Measurements from ENCODE around the gene CELA1. TPM values are rescaled to one million over a fixed set of nuclear protein-coding genes. Genes with fewer than 3 reads are reported as not detected.

CELA1 gene
- total and polyA plus RNA-seq, 9 donors = not detected

DNA sequence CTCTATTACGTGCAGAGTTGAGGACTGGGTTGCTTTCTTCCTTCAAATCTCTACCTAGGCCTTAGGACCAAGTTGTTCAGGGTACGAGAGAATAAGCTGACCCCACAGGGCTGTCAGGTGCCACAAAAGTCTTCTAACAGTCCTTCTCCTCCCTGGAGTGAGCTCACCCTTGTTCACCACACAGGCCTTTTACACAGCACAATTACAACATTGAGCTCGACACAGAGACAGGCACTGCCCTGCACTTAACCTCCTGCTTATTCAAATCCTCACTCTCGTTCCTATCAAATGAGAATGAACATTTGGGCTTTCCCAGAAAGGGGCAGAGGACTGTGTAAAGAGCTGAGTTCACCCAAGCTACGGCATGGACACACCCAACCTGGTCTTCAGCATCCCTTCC lies 42.4 kb upstream of the CELA1 start:
- no peak overlapping the region for H3K27ac ChIP-seq (ENCODE audit: low read length)
- H3K36me3 ChIP-seq (ENCODE audit: control insufficient read depth, insufficient read depth, low read length) = no peaks in the 10 kb centered on the region
- 97% methylated on average over 5 of the region's 5 CpGs for WGBS (ENCODE audit: insufficient coverage)
- H3K9me3 ChIP-seq (replicated peaks; ENCODE audit: control insufficient read depth, low read depth, low read length) = no peaks in the 10 kb centered on the region
- no peak for DNase-seq
- peaks cover 46% of the 10 kb centered on the region for H3K27me3 ChIP-seq (ENCODE audit: control insufficient read depth, insufficient read depth, low read length)
- no peak overlapping the region for H3K4me3 ChIP-seq (ENCODE audit: low read length)
- H3K4me1 ChIP-seq (ENCODE audit: control insufficient read depth, insufficient read depth, low read length) = peaks cover 10% of the 10 kb centered on the region

DNA sequence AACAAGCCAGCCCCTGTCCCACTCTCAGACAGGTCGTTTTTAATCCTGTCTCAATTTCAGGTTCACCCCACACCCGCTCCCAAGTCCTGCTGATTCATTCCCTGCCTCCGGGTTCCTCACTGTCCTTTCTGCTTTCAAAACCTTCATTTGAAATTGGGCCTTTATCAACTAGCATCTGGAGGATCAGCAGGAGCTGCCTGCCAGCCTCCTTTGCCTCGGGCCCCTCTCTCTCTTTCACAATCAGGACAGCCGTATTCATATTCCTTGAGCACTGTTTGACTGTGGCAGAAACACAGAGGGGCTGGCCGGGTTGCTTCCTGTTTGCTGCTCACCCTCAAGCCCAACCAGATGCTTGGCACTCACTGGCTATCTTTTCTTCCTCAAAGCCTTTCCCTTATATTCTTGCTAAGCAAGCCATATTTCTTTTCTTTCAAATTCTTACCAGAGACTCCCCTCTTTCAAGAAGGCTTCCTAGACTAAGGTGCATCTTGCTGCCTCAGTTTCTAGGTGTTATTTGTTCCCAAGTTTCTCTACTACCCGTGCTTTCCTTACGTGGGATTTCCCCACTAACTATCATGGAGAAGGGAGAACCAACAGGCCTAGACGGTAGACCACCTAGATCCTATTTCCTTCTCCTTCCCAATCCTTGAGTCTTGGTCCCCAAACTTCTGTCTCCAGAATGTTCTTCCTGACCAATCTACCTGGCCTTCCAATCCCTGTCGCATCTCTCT lies 41.8 kb upstream of the CELA1 start:
- peaks cover 10% of the 10 kb centered on the region for H3K4me1 ChIP-seq (ENCODE audit: control insufficient read depth, insufficient read depth, low read length)
- H3K9me3 ChIP-seq (replicated peaks; ENCODE audit: control insufficient read depth, low read depth, low read length) = no peaks in the 10 kb centered on the region
- peak; percentile 51 for DNase-seq
- 18% methylated on average over 6 of the region's 10 CpGs for WGBS (ENCODE audit: insufficient coverage)
- H3K4me3 ChIP-seq (ENCODE audit: low read length) = no peak overlapping the region
- H3K27me3 ChIP-seq (ENCODE audit: control insufficient read depth, insufficient read depth, low read length) = peaks cover 40% of the 10 kb centered on the region
- no peaks in the 10 kb centered on the region for H3K36me3 ChIP-seq (ENCODE audit: control insufficient read depth, insufficient read depth, low read length)
- no peak overlapping the region for H3K27ac ChIP-seq (ENCODE audit: low read length)

DNA sequence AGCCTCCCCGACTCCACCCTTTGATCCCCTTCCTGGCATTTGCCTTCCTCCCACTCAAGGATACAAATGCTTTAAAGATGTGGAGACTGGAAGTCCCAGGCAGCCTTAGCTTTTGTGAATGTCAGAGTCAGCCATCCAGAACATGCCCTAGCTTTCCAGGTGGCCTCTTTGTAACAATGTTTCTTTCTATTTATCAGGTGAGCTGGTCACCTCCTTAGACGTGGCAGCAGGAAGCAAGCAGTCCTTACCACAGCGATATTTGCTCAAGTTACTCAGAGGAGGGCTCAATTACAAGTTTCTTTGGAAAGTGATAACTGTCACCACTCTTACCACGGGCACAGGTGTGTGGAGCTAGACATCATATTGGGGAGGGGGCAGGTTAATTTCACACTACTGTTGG lies 39.9 kb upstream of the CELA1 start:
- Histone ChIP-seq H3K4me3 (ENCODE audit: low read length) (no peak overlapping the region), H3K36me3 (ENCODE audit: control insufficient read depth, insufficient read depth, low read length) (no peaks in the 10 kb centered on the region), H3K4me1 (ENCODE audit: control insufficient read depth, insufficient read depth, low read length) (peaks cover 10% of the 10 kb centered on the region), H3K27ac (ENCODE audit: low read length) (no peak overlapping the region), H3K27me3 (ENCODE audit: control insufficient read depth, insufficient read depth, low read length) (peaks cover 21% of the 10 kb centered on the region), H3K9me3 (replicated peaks; ENCODE audit: control insufficient read depth, low read depth, low read length) (no peaks in the 10 kb centered on the region)
- DNase-seq = no peak
- 0% methylated on average over 1 of the region's 4 CpGs for WGBS (ENCODE audit: insufficient coverage)

DNA sequence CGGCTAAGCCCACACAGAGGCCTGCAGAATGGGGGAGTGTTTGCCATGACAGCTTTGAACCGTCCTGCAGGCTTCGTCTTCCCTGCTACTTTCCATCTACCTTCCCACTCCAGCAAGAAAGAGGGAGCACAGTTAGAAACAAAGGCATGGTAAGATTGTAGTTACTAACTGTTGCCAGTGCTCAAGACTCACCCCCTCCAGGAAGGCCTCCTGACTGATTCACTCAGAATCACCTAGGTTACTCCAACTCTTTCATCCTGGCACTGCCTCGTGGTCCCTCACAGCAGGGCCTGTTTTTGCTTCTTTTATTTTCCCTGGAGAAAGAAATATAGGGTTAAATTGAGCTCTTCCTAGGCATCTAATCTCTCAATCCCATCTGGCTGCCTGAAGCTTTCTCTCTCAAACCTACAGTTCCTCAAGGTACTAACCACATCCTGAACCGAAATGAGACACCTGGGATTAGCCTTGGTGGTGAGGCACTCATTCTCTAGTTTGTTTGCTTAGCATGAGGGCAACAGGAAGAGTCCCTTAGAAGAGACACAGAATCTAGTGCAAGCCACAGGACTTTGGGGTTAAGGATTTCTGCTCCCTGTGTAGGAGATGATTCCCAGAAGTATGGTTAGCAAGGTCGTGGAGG lies 36.9 kb upstream of the CELA1 start:
- Histone ChIP-seq H3K9me3 (replicated peaks; ENCODE audit: control insufficient read depth, low read depth, low read length) (no peaks in the 10 kb centered on the region), H3K27ac (ENCODE audit: low read length) (no peak overlapping the region), H3K4me3 (ENCODE audit: low read length) (no peak overlapping the region), H3K4me1 (ENCODE audit: control insufficient read depth, insufficient read depth, low read length) (peaks cover 6% of the 10 kb centered on the region), H3K36me3 (ENCODE audit: control insufficient read depth, insufficient read depth, low read length) (no peaks in the 10 kb centered on the region), H3K27me3 (ENCODE audit: control insufficient read depth, insufficient read depth, low read length) (peaks cover 7% of the 10 kb centered on the region)
- no peak for DNase-seq
- no CpG with 5 or more reads among the region's 6 CpGs for WGBS (ENCODE audit: insufficient coverage)

DNA sequence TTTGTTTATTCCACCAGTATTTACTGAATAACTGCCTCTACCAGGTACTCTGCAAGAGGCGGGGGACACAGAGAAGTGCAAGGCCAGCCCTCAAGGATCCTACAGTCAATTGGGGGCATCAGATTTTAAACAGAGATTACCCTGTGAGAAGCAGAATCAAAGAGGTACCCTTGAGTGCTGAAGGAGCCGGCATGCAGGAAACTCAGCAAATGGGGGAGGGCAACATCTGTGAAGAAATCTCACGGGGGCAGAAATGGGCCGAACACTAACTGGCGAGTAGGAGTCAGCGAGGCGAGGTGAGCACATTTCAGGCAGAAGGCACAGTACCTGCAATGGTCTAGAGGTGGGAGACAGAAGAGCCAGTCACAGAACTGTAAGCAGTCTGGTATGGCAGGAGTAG lies 35.7 kb upstream of the CELA1 start:
- Histone ChIP-seq H3K4me3 (ENCODE audit: low read length) (no peak overlapping the region), H3K36me3 (ENCODE audit: control insufficient read depth, insufficient read depth, low read length) (no peaks in the 10 kb centered on the region), H3K27ac (ENCODE audit: low read length) (no peak overlapping the region), H3K27me3 (ENCODE audit: control insufficient read depth, insufficient read depth, low read length) (peaks cover 7% of the 10 kb centered on the region), H3K4me1 (ENCODE audit: control insufficient read depth, insufficient read depth, low read length) (peaks cover 6% of the 10 kb centered on the region), H3K9me3 (replicated peaks; ENCODE audit: control insufficient read depth, low read depth, low read length) (no peaks in the 10 kb centered on the region)
- 56% methylated on average over 7 of the region's 7 CpGs for WGBS (ENCODE audit: insufficient coverage)
- no peak for DNase-seq

DNA sequence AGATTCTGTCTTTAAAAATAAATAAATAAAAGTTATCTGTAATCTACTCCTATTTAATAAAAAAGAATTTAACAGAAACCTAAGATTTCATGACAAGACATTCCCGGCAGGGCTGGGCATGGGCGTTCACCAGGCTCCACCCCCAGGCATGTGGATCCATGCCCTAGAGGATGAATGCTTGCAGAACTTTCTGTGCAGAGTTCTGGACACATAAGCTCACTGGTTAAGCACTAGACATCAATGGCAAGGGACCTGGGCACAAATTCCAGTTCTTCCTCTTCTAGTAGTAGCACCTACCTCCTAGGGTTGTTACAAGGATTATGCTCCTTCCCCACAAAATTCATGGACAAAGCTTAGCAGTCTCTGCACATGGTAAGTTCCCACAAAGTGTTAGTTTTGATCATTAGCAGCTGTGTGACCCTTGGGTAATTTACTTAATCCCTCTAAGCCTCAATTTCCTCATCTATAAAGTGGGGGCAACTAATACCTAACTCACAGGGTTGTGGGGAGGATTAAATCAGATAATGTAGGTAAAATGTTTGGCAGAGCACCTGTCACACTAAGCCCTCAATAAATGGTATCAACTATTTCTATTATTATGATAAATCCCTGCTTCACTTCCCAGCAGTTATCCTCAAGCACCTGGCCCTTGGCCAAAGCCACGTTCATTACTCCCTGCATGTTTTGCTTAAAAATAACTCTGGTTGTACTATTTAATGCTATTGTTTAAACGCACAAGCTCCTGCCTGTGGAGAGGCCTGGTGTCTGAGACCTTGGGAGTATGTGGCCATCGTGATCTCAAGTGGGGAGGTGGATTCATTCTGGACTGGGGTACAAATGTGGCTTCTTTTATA lies 35.0 kb upstream of the CELA1 start:
- peaks cover 7% of the 10 kb centered on the region for H3K27me3 ChIP-seq (ENCODE audit: control insufficient read depth, insufficient read depth, low read length)

DNA sequence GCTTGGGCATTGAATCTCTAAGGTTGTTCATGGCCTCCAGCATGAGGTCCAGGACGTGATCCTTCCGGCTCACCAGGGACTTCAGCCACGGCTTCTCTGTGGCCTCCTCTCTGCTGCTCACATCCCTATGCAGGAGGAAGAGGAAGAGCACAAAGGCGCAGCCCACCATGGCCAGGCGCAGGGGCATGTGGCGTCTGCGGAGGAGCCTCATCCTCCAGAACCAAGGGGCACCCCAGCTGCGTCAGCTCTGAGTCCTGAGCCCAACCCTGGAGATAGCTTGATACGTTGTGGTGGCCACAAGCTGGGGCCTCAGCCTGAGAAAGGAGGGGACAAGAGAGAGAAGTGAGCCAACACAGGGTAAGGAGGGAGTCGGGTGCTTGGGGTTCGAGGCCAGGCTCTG lies 33.1 kb upstream of the CELA1 start:
- WGBS (ENCODE audit: insufficient coverage) = 95% methylated on average over 8 of the region's 11 CpGs
- Histone ChIP-seq H3K36me3 (ENCODE audit: control insufficient read depth, insufficient read depth, low read length) (no peaks in the 10 kb centered on the region), H3K4me1 (ENCODE audit: control insufficient read depth, insufficient read depth, low read length) (peaks cover 6% of the 10 kb centered on the region), H3K4me3 (ENCODE audit: low read length) (no peak overlapping the region), H3K27ac (ENCODE audit: low read length) (no peak overlapping the region), H3K9me3 (replicated peaks; ENCODE audit: control insufficient read depth, low read depth, low read length) (no peaks in the 10 kb centered on the region), H3K27me3 (ENCODE audit: control insufficient read depth, insufficient read depth, low read length) (peaks cover 2% of the 10 kb centered on the region)
- DNase-seq = no peak

More for the DNA sequence above, 35.0 kb upstream of the CELA1 start:
- WGBS (ENCODE audit: insufficient coverage) = 44% methylated on average over 2 of the region's 5 CpGs
- no peaks in the 10 kb centered on the region for H3K36me3 ChIP-seq (ENCODE audit: control insufficient read depth, insufficient read depth, low read length)
- DNase-seq = peak; percentile 52
- H3K27ac ChIP-seq (ENCODE audit: low read length) = no peak overlapping the region
- H3K9me3 ChIP-seq (replicated peaks; ENCODE audit: control insufficient read depth, low read depth, low read length) = no peaks in the 10 kb centered on the region
- H3K4me3 ChIP-seq (ENCODE audit: low read length) = no peak overlapping the region
- peaks cover 6% of the 10 kb centered on the region for H3K4me1 ChIP-seq (ENCODE audit: control insufficient read depth, insufficient read depth, low read length)

DNA sequence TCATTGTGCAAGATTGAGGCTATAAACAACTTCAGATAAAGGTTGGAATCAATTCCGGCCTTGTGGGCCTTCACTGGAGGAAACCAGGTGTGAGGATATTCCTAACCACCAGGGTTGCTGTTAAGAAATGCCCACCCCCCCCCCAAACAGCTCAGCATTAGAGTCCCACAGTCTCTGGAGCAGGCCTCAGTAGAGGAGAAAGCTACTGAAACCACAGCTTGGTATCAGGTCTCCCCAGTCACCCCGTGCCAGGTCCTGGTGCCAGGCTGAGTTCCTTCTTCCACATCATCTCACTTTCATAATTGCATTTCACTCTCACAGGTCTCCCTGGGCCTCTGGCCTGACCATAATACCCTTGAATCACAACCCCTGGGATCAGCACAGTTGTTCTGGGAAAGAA lies 32.3 kb upstream of the CELA1 start:
- H3K9me3 ChIP-seq (replicated peaks; ENCODE audit: control insufficient read depth, low read depth, low read length) = no peaks in the 10 kb centered on the region
- peaks cover 2% of the 10 kb centered on the region for H3K27me3 ChIP-seq (ENCODE audit: control insufficient read depth, insufficient read depth, low read length)
- H3K36me3 ChIP-seq (ENCODE audit: control insufficient read depth, insufficient read depth, low read length) = no peaks in the 10 kb centered on the region
- WGBS (ENCODE audit: insufficient coverage) = 100% methylated on average over 2 of the region's 2 CpGs
- no peak overlapping the region for H3K4me3 ChIP-seq (ENCODE audit: low read length)
- no peak overlapping the region for H3K27ac ChIP-seq (ENCODE audit: low read length)
- peaks cover 6% of the 10 kb centered on the region for H3K4me1 ChIP-seq (ENCODE audit: control insufficient read depth, insufficient read depth, low read length)
- DNase-seq = no peak

DNA sequence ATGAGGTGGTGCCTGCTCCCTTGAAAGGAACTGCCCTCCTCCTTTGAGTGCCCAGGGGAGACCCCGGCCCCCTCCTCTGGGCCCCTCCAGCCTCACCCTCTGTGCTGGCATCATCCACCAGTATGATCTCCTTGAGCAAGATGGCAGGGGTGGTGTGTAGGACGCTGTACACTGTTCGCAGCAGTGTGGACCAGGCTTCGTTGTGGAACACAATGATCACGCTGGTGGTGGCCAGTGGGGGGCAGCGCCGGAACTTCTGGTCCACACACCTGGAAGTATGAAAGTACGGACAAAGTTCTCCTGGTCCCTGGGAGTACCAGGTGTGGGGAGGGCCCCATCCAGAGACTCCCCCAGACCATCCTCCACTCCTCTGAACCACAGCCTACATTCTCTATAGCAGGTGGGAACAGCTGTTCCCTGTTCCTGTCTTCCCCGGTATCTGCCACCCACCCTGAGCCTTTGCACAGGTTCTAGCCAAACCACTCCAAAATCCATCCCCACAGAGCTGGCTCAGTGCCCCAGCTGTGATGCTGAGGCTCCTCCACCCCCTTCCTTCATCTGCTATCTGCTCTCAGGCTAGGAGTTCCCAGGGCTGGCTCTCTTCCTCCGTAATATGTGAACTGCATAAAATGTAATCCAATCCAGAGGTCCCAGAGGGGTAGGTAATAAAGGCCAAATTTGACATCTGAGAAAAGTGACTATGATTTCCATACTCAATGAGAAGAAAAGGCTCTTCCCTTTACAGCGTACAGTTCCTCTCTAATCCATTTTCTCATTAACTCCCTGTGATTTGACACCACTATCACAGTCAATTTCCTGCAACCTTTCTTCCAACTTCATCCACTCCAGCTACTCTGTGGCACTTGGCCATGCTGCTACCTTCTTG lies 30.9 kb upstream of the CELA1 start:
- Histone ChIP-seq H3K27me3 (ENCODE audit: control insufficient read depth, insufficient read depth, low read length) (peaks cover 2% of the 10 kb centered on the region), H3K4me3 (ENCODE audit: low read length) (no peak overlapping the region), H3K27ac (ENCODE audit: low read length) (no peak overlapping the region), H3K4me1 (ENCODE audit: control insufficient read depth, insufficient read depth, low read length) (peaks cover 6% of the 10 kb centered on the region), H3K36me3 (ENCODE audit: control insufficient read depth, insufficient read depth, low read length) (no peaks in the 10 kb centered on the region), H3K9me3 (replicated peaks; ENCODE audit: control insufficient read depth, low read depth, low read length) (no peaks in the 10 kb centered on the region)
- DNase-seq = peak; percentile 59
- WGBS (ENCODE audit: insufficient coverage) = 80% methylated on average over 6 of the region's 11 CpGs
